Nephron (organoid): Measurements from ENCODE around the gene KMT2E.
A peak's percentile ranks its signal among the peaks of the same experiment; 100 is the strongest.

Experiments
- H3K27ac Mint-ChIP-seq, 3 experiments: 2 replicates each; pipeline ENCODE4 v1.8.0; 2020; ENCODE audit warnings: mixed read lengths in 3 of 3, mild to moderate bottlenecking in 2 of 3, moderate library complexity in 1 of 3
- H3K27me3 Mint-ChIP-seq: 2 replicates; pipeline ENCODE4 v1.8.0; 2021; ENCODE audit warnings: low read depth, mild to moderate bottlenecking, moderate library complexity, mixed read lengths
- H3K36me3 Mint-ChIP-seq: 2 replicates; pipeline ENCODE4 v1.8.0; 2020; ENCODE audit warnings: low read depth, mixed read lengths
- H3K4me1 Mint-ChIP-seq: 2 replicates; pipeline ENCODE4 v1.8.0; 2020; ENCODE audit warnings: mixed read lengths
- H3K4me3 Mint-ChIP-seq, 3 experiments: 2 replicates each; pipeline ENCODE4 v1.8.0; 2020; ENCODE audit warnings: mild to moderate bottlenecking in 3 of 3, mixed read lengths in 3 of 3, moderate library complexity in 2 of 3
- H3K9me3 Mint-ChIP-seq: 2 replicates; pipeline ENCODE4 v1.8.0; 2020; ENCODE audit warnings: mixed read lengths
- TF ChIP-seq, protein P1 (sequence below), 3 experiments: fragments of 200-600 bp; sonication (generic); IDR thresholded peaks; one replicate each; pipeline ENCODE4 v1.5.0; 2021; ENCODE audit warnings: antibody characterized with exemption in 3 of 3; ENCODE audit not compliant: unreplicated experiment in 3 of 3

KMT2E gene

GRCh38 chr7:105151152-105151551 lies 137.1 kb downstream of the KMT2E start:
- TF ChIP-seq, protein P1, sequence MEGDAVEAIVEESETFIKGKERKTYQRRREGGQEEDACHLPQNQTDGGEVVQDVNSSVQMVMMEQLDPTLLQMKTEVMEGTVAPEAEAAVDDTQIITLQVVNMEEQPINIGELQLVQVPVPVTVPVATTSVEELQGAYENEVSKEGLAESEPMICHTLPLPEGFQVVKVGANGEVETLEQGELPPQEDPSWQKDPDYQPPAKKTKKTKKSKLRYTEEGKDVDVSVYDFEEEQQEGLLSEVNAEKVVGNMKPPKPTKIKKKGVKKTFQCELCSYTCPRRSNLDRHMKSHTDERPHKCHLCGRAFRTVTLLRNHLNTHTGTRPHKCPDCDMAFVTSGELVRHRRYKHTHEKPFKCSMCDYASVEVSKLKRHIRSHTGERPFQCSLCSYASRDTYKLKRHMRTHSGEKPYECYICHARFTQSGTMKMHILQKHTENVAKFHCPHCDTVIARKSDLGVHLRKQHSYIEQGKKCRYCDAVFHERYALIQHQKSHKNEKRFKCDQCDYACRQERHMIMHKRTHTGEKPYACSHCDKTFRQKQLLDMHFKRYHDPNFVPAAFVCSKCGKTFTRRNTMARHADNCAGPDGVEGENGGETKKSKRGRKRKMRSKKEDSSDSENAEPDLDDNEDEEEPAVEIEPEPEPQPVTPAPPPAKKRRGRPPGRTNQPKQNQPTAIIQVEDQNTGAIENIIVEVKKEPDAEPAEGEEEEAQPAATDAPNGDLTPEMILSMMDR (IDR thresholded peaks at IDR 0.05; ENCODE audit: unreplicated experiment in 3 of 3), result no peak
- Mint-ChIP-seq H3K4me1 (no peaks in the 10 kb centered on the region), H3K27me3 (no peaks in the 10 kb centered on the region)

GRCh38 chr7:105153531-105153930 lies 139.5 kb downstream of the KMT2E start:
- Mint-ChIP-seq H3K4me1 (no peaks in the 10 kb centered on the region), H3K4me3 (no peak overlapping the region), H3K36me3 (peaks cover 26% of the 10 kb centered on the region), H3K27me3 (no peaks in the 10 kb centered on the region), H3K27ac (no peak overlapping the region), H3K9me3 (no peaks in the 10 kb centered on the region)
- TF ChIP-seq, protein P1 (IDR thresholded peaks at IDR 0.05; ENCODE audit: unreplicated experiment in 3 of 3), result no peak

More at GRCh38 chr7:105151152-105151551, 137.1 kb downstream of the KMT2E start:
- Mint-ChIP-seq H3K27ac (no peak overlapping the region), H3K4me3 (no peak overlapping the region), H3K36me3 (peaks cover 22% of the 10 kb centered on the region), H3K9me3 (no peaks in the 10 kb centered on the region)

GRCh38 chr7:105154084-105154483 lies 140.1 kb downstream of the KMT2E start:
- TF ChIP-seq, protein P1 (IDR thresholded peaks at IDR 0.05; ENCODE audit: unreplicated experiment in 3 of 3), result no peak
- no peaks in the 10 kb centered on the region for H3K27me3 Mint-ChIP-seq
- no peaks in the 10 kb centered on the region for H3K4me1 Mint-ChIP-seq
- H3K9me3 Mint-ChIP-seq, result no peaks in the 10 kb centered on the region
- H3K4me3 Mint-ChIP-seq, result no peak overlapping the region
- H3K36me3 Mint-ChIP-seq, result peaks cover 26% of the 10 kb centered on the region
- no peak overlapping the region for H3K27ac Mint-ChIP-seq

DNA sequence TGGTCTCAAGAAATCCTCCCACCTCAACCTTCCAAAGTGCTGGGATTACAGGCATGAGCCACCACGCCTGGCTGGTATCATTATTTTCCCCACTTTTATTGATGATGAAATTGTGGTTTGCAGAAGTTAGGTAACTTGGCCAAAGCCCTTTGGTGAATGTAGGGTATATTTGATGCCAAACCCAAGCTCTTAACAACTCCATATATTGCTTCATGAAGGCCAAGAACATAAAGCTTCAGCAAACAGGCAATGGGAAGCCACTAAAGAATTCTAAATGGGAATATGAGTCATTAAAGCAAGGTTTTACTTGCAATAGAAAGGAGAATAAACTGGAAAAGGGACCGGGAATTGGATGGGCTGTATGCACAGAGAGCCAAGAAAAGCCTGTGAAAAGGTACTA lies 142.7 kb downstream of the KMT2E start:
- Mint-ChIP-seq H3K4me3 (no peak overlapping the region), H3K9me3 (no peaks in the 10 kb centered on the region), H3K27me3 (no peaks in the 10 kb centered on the region), H3K36me3 (peaks cover 21% of the 10 kb centered on the region), H3K4me1 (no peaks in the 10 kb centered on the region), H3K27ac (peak overlapping the region in 2 of 3 experiments; percentile 2 to 44)
- TF ChIP-seq, protein P1 (IDR thresholded peaks at IDR 0.05; ENCODE audit: unreplicated experiment in 3 of 3), result no peak

DNA sequence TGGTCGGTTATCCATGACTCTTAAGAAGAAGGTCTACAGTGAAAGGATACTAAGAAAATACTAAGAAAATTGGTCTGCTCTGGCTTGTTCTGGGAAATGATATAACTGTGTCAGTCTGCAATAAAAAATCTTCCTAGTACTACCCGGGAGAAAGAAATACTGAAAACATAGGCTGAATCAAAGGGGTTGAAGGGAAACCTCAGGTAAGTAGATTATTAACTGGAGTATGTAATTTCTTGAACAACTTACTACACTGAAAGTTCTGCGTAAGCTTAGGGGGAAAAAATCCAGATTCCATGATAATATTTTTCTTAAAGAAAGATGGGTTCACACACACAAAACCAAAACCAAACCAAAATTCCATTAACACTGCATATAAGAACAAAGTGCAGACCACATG lies 143.3 kb downstream of the KMT2E start:
- Mint-ChIP-seq H3K9me3 (no peaks in the 10 kb centered on the region), H3K4me3 (no peak overlapping the region), H3K36me3 (peaks cover 21% of the 10 kb centered on the region), H3K27ac (peak overlapping the region; percentile 2 to 44 (median 11)), H3K4me1 (no peaks in the 10 kb centered on the region), H3K27me3 (no peaks in the 10 kb centered on the region)
- TF ChIP-seq, protein P1 (IDR thresholded peaks at IDR 0.05; ENCODE audit: unreplicated experiment in 3 of 3), result no peak

- Mint-ChIP-seq H3K4me1 (no peaks in the 10 kb centered on the region), H3K27me3 (no peaks in the 10 kb centered on the region), H3K27ac (no peak overlapping the region), H3K4me3 (no peak overlapping the region), H3K36me3 (peaks cover 42% of the 10 kb centered on the region), H3K9me3 (no peaks in the 10 kb centered on the region)
- TF ChIP-seq, protein P1 (IDR thresholded peaks at IDR 0.05; ENCODE audit: unreplicated experiment in 3 of 3), result no peak
Observed at GRCh38 chr7:105161366-105161765, 147.4 kb downstream of the KMT2E start.
